CD8-positive, alpha-beta memory T cell (primary cell): ENCODE results near the gene ADAMTS13. TPM values are rescaled to one million over a fixed set of nuclear protein-coding genes. Genes with fewer than 3 reads are reported as not detected.
A peak's percentile ranks its signal among the peaks of the same experiment; 100 is the strongest.

Source experiments
- CTCF ChIA-PET: fragments of 350-600 bp; sonication (Branson Sonifier 250); formaldehyde crosslinking; loops from one replicate; lab custom pipeline; 2021; ENCODE audit warnings: antibody characterized with exemption; lab: Charles Lee
- POLR2A ChIA-PET: fragments of 350-600 bp; sonication (Branson Sonifier 250); formaldehyde crosslinking; loops from one replicate; lab custom pipeline; 2021; ENCODE audit warnings: antibody characterized with exemption; lab: Charles Lee
- DNase-seq, 5 donors: peaks; one replicate each; pipeline versions ENCODE4 v3.0.0 to v3.0.0-alpha.2; 2020 to 2022; ENCODE audit warnings: mixed read lengths in 1 of 5
- H3K27ac ChIP-seq: one replicate; pipeline ENCODE4 v1.7.0; 2013; ENCODE audit warnings: low read depth, mild to moderate bottlenecking, low read length, moderate library complexity
- H3K27me3 ChIP-seq: 2 replicates; pipeline ENCODE4 v1.7.0; 2013; ENCODE audit warnings: low read length, mild to moderate bottlenecking; ENCODE audit not compliant: insufficient read depth, poor library complexity, severe bottlenecking
- H3K36me3 ChIP-seq: 2 replicates; pipeline ENCODE4 v1.7.0; 2013; ENCODE audit warnings: mild to moderate bottlenecking, low read length, moderate library complexity; ENCODE audit not compliant: insufficient read depth
- H3K4me1 ChIP-seq: 2 replicates; pipeline ENCODE4 v1.7.0; 2013; ENCODE audit warnings: mild to moderate bottlenecking, low read length, moderate library complexity; ENCODE audit not compliant: insufficient read depth
- H3K4me3 ChIP-seq: 2 replicates; pipeline ENCODE4 v1.7.0; 2013; ENCODE audit warnings: mild to moderate bottlenecking, low read length
- H3K9me3 ChIP-seq: 2 replicates; pipeline ENCODE4 v1.7.0; 2013; ENCODE audit warnings: mild to moderate bottlenecking, low read length
- H3K27ac Mint-ChIP-seq, 8 donors: one replicate each; pipeline ENCODE4 v1.8.0; 2020 to 2021; ENCODE audit warnings: mixed read lengths in 8 of 8, mild to moderate bottlenecking in 6 of 8, inconsistent platforms in 3 of 8, moderate library complexity in 3 of 8
- H3K27me3 Mint-ChIP-seq, 2 donors: one replicate each; pipeline ENCODE4 v1.8.0; 2020 to 2021; ENCODE audit warnings: mixed read lengths in 2 of 2, mild to moderate bottlenecking in 1 of 2, moderate library complexity in 1 of 2
- H3K36me3 Mint-ChIP-seq, 3 donors: one replicate each; pipeline ENCODE4 v1.8.0; 2020 to 2021; ENCODE audit warnings: mixed read lengths in 3 of 3, inconsistent platforms in 1 of 3, mild to moderate bottlenecking in 1 of 3
- H3K4me1 Mint-ChIP-seq, 3 donors: one replicate each; pipeline ENCODE4 v1.8.0; 2020 to 2021; ENCODE audit warnings: mixed read lengths in 3 of 3, inconsistent platforms in 1 of 3, mild to moderate bottlenecking in 1 of 3
- H3K4me3 Mint-ChIP-seq, 7 donors: one replicate each; pipeline ENCODE4 v1.8.0; 2020 to 2021; ENCODE audit warnings: mixed read lengths in 7 of 7, mild to moderate bottlenecking in 6 of 7, moderate library complexity in 4 of 7, inconsistent platforms in 2 of 7
- H3K9me3 Mint-ChIP-seq, 5 donors: one replicate each; pipeline ENCODE4 v1.8.0; 2020 to 2022; ENCODE audit warnings: mixed read lengths in 5 of 5, mild to moderate bottlenecking in 3 of 5, moderate library complexity in 2 of 5, inconsistent platforms in 1 of 5
- polyA plus RNA-seq: library from polyadenylated mRNA; unstranded; fragments of 300-500 nt; fragmentation: Illumina TruSeq; gene quantifications from one replicate; pipeline ENCODE4 v1.2.3, GENCODE V29; 2021
- total RNA-seq, 2 experiments: library from RNA; stranded (reverse); gene quantifications; one replicate each; pipeline ENCODE4 v1.2.3, GENCODE V29; 2021

The ADAMTS13 gene
- total and polyA plus RNA-seq, 3 experiments from 2014 or later, result 0.32 to 1.1 (median 1.0) TPM

DNA sequence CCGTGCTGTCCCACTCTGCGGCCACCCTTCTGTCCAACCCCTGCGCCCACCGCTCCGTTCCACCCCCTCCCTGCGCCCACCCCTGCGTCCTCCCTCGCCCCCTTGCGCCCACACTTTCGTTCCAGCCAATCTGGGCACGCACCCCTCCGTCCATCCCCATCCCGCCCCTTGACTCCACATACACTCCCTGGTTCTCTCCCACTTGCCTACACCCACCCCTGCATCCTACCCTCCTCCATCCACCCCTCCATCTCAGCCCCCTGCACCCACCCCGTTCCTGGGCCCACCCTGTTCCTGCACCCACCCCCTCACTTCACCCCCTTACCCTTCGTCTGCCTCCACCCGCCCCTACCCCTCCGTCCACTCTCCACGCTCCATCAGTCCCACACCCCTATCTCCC, 7.0 kb downstream of the ADAMTS13 start:
- DNase-seq, result no peak
- no peak overlapping the region for H3K27ac ChIP-seq
- ChIA-PET CTCF (no interaction called here), POLR2A (no interaction called here)
- Mint-ChIP-seq H3K27me3 (peaks cover 20 to 37% of the 10 kb centered on the region in 2 donors), H3K4me3 (peak overlapping the region in 2 of 7 donors; percentile 49 to 56), H3K36me3 (no peaks in the 10 kb centered on the region), H3K27ac (no peak overlapping the region), H3K4me1 (peaks cover 4 to 13% (median 5%) of the 10 kb centered on the region in 3 donors), H3K9me3 (no peaks in the 10 kb centered on the region)
- H3K4me1 ChIP-seq, result no peaks in the 10 kb centered on the region
- no peaks in the 10 kb centered on the region for H3K36me3 ChIP-seq
- no peaks in the 10 kb centered on the region for H3K9me3 ChIP-seq
- peaks cover 15% of the 10 kb centered on the region for H3K27me3 ChIP-seq
- H3K4me3 ChIP-seq, result no peak overlapping the region

DNA sequence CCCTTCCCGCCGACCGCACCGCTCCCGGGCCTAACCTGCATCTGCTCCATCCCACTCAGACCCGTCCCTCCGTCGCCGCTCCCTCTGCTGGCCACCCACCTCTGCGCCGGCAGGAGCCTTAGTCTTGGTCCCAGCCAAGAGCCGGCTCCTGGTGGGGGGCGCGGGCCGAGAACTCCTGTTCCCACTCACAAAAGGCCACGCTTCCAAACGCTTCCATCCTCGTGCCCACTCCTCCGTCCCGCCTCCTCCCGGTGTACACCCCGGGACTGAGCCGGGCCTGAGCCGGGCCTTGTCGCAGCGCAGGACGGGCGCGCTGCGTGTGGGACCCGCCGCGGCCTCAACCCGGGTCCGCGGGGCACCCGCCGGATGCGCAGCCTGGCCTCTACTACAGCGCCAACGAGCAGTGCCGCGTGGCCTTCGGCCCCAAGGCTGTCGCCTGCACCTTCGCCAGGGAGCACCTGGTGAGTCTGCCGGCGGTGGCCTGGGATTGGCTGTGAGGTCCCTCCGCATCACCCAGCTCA, 7.5 kb downstream of the ADAMTS13 start:
- ChIA-PET POLR2A (no interaction called here), CTCF (no interaction called here)
- peaks cover 4 to 13% (median 5%) of the 10 kb centered on the region in 3 donors for H3K4me1 Mint-ChIP-seq
- H3K36me3 Mint-ChIP-seq, result no peaks in the 10 kb centered on the region
- peak overlapping the region in 3 of 7 donors; percentile 49 to 56 (median 52) for H3K4me3 Mint-ChIP-seq
- Histone ChIP-seq H3K27me3 (peaks cover 15% of the 10 kb centered on the region), H3K27ac (no peak overlapping the region), H3K4me1 (no peaks in the 10 kb centered on the region), H3K9me3 (no peaks in the 10 kb centered on the region), H3K4me3 (no peak overlapping the region), H3K36me3 (no peaks in the 10 kb centered on the region)
- no peak overlapping the region for H3K27ac Mint-ChIP-seq
- H3K27me3 Mint-ChIP-seq, result peaks cover 20 to 35% of the 10 kb centered on the region in 2 donors
- H3K9me3 Mint-ChIP-seq, result no peaks in the 10 kb centered on the region
- no peak for DNase-seq

DNA sequence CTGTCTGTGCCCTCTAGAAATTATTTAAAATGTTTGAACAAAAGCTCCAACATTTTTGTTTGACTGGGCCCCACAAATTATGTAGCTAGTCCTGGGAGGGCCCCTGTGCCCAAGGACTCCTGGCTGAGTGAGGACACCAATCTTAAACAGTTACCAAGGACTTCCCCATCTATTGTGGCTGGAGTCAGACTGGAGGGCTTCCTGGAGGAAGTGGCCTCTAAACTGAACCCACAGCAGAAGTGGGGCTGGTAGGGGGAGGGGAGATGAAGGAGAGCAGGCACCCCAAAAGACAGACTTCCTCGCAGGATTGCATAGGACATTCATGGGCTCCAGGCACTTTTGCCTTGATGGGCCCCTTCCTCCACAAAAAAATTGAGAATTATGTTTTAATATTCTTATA, 8.1 kb downstream of the ADAMTS13 start:
- peak overlapping the region in 1 of 8 donors; percentile 29 for H3K27ac Mint-ChIP-seq
- no peaks in the 10 kb centered on the region for H3K4me1 ChIP-seq
- no peaks in the 10 kb centered on the region for H3K36me3 ChIP-seq
- DNase-seq, result no peak
- H3K27me3 Mint-ChIP-seq, result peaks cover 20 to 32% of the 10 kb centered on the region in 2 donors
- H3K27me3 ChIP-seq, result peaks cover 15% of the 10 kb centered on the region
- POLR2A ChIA-PET, result no interaction called here
- no peak overlapping the region for H3K4me3 ChIP-seq
- peak overlapping the region in 4 of 7 donors; percentile 4 to 46 (median 38) for H3K4me3 Mint-ChIP-seq
- H3K27ac ChIP-seq, result no peak overlapping the region
- no peaks in the 10 kb centered on the region for H3K9me3 Mint-ChIP-seq
- H3K36me3 Mint-ChIP-seq, result no peaks in the 10 kb centered on the region
- peaks cover 4 to 13% (median 5%) of the 10 kb centered on the region in 3 donors for H3K4me1 Mint-ChIP-seq
- CTCF ChIA-PET, result no interaction called here
- H3K9me3 ChIP-seq, result no peaks in the 10 kb centered on the region

DNA sequence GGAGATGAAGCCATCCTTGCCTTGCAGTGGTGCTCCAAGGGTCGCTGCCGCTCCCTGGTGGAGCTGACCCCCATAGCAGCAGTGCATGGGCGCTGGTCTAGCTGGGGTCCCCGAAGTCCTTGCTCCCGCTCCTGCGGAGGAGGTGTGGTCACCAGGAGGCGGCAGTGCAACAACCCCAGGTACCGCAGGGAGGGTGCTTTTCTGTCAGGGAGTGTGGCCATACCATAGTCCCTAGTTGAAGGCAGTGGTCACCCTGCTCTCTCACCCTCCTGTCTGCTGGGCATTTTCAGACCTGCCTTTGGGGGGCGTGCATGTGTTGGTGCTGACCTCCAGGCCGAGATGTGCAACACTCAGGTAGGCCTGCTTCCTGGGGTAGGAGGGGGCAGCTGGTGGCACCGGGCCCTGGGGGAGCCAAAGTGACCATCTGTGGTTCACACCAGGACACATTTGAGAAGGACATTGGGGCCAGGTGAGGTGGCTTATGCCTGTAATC, 11.2 kb downstream of the ADAMTS13 start:
- Histone ChIP-seq H3K4me1 (no peaks in the 10 kb centered on the region), H3K27ac (no peak overlapping the region), H3K27me3 (no peaks in the 10 kb centered on the region), H3K36me3 (no peaks in the 10 kb centered on the region), H3K4me3 (no peak overlapping the region), H3K9me3 (no peaks in the 10 kb centered on the region)
- DNase-seq, result no peak
- POLR2A ChIA-PET, result no interaction called here
- Mint-ChIP-seq H3K36me3 (no peaks in the 10 kb centered on the region), H3K4me3 (no peak overlapping the region), H3K27me3 (peaks cover 4 to 8% of the 10 kb centered on the region in 2 donors), H3K9me3 (no peaks in the 10 kb centered on the region), H3K4me1 (peaks cover 0 to 7% (median 1%) of the 10 kb centered on the region in 3 donors), H3K27ac (no peak overlapping the region)
- CTCF ChIA-PET, result no interaction called here

DNA sequence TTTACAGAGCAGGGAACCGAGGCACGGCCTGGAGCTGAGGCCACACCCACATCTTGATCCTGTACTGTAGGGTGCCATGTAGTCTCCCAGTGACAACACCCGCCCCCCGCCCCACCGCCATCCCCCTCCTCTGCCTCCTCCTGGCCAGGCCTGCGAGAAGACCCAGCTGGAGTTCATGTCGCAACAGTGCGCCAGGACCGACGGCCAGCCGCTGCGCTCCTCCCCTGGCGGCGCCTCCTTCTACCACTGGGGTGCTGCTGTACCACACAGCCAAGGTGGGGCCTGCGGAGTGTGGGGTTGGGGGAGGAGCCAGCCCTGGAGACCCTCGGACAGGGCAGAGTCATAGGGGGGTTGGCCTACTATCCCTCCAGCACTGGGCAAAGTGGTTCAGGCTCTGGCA, 14.5 kb downstream of the ADAMTS13 start:
- Mint-ChIP-seq H3K4me3 (no peak overlapping the region), H3K9me3 (no peaks in the 10 kb centered on the region), H3K27ac (no peak overlapping the region), H3K4me1 (no peaks in the 10 kb centered on the region), H3K27me3 (peaks cover 0 to 4% of the 10 kb centered on the region in 2 donors), H3K36me3 (no peaks in the 10 kb centered on the region)
- DNase-seq, result no peak
- ChIA-PET POLR2A (no interaction called here), CTCF (no interaction called here)
- Histone ChIP-seq H3K4me1 (no peaks in the 10 kb centered on the region), H3K27me3 (no peaks in the 10 kb centered on the region), H3K27ac (no peak overlapping the region), H3K9me3 (no peaks in the 10 kb centered on the region), H3K4me3 (no peak overlapping the region), H3K36me3 (no peaks in the 10 kb centered on the region)

DNA sequence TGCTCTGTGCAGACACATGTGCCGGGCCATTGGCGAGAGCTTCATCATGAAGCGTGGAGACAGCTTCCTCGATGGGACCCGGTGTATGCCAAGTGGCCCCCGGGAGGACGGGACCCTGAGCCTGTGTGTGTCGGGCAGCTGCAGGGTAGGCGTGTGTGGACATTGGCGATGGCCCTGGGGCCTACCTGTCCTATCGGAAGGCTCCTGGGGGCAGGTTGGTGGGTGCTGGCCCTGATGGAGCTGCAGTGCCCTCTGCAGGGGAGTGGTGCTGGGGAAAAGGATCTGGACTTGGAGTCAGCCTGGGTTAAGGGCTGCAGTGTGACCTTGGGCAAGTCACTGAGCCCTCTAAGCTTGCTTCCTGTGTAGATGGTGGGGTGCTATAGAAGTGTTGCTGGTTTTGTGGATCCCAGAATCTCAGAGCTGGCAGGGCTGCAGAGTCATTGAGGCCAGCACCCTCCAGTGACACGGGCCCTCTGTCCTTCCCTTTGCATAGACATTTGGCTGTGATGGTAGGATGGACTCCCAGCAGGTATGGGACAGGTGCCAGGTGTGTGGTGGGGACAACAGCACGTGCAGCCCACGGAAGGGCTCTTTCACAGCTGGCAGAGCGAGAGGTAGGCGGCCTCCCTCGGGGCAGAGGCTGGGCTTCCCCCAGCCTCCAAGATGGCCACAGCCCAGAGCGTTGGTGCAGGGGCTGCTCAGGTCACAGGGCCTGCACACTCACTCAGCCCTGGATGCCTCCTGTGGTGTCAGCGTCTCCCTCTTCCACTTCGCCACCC, 15.8 kb downstream of the ADAMTS13 start:
- DNase-seq, result no peak
- Mint-ChIP-seq H3K9me3 (no peaks in the 10 kb centered on the region), H3K27me3 (no peaks in the 10 kb centered on the region), H3K4me3 (no peak overlapping the region), H3K27ac (no peak overlapping the region), H3K36me3 (no peaks in the 10 kb centered on the region), H3K4me1 (no peaks in the 10 kb centered on the region)
- H3K27me3 ChIP-seq, result no peaks in the 10 kb centered on the region
- no peaks in the 10 kb centered on the region for H3K36me3 ChIP-seq
- H3K4me3 ChIP-seq, result no peak overlapping the region
- no peaks in the 10 kb centered on the region for H3K9me3 ChIP-seq
- ChIA-PET CTCF (no interaction called here), POLR2A (no interaction called here)
- H3K27ac ChIP-seq, result no peak overlapping the region
- no peaks in the 10 kb centered on the region for H3K4me1 ChIP-seq

DNA sequence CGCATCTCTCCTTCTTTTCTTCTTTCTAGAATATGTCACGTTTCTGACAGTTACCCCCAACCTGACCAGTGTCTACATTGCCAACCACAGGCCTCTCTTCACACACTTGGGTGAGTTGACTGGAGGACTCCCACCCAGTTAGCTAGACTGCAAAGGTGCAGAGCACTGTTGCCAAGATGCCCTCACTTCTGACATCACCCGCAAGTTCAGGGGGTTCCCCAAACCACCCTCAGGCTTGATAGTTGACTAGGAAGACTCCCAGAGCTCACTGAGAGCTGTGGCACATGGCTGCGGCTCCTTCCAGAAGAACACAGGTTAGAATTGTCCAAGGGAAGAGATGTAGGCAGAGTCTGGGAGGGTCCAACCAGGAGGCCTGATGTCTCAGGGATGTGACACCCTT, 17.2 kb downstream of the ADAMTS13 start:
- no peak for DNase-seq
- Mint-ChIP-seq H3K36me3 (no peaks in the 10 kb centered on the region), H3K27ac (no peak overlapping the region), H3K9me3 (no peaks in the 10 kb centered on the region), H3K4me1 (no peaks in the 10 kb centered on the region), H3K27me3 (peaks cover 0 to 1% of the 10 kb centered on the region in 2 donors), H3K4me3 (no peak overlapping the region)
- ChIA-PET POLR2A (no interaction called here), CTCF (no interaction called here)
- Histone ChIP-seq H3K4me3 (no peak overlapping the region), H3K36me3 (no peaks in the 10 kb centered on the region), H3K27me3 (no peaks in the 10 kb centered on the region), H3K4me1 (no peaks in the 10 kb centered on the region), H3K27ac (no peak overlapping the region), H3K9me3 (no peaks in the 10 kb centered on the region)

DNA sequence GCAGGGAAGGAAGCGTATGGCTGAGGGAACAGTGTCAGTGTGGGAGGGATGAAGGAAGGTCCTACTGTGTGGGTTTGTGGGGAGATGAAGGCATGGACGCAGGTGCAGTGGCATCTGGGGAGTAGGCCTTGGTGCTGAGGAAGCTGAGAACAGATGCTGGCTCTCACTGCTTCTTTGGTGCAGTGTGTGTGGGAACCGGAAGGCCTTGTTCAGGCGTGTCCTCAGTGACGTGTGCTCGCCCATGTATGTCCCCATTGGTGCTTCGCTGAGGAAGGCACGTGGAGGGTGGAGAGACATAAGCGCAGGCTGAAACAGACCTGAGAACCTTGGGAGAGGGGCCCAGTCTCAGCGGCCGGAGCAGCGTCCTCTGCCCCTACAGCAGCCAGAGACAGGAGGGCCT, 18.7 kb downstream of the ADAMTS13 start:
- H3K36me3 ChIP-seq, result no peaks in the 10 kb centered on the region
- POLR2A ChIA-PET, result no interaction called here
- H3K4me3 ChIP-seq, result no peak overlapping the region
- CTCF ChIA-PET, result no interaction called here
- Mint-ChIP-seq H3K27me3 (peaks cover 1 to 5% of the 10 kb centered on the region in 2 donors), H3K4me3 (no peak overlapping the region), H3K36me3 (no peaks in the 10 kb centered on the region), H3K9me3 (no peaks in the 10 kb centered on the region), H3K27ac (peak overlapping the region in 1 of 8 donors; percentile 23), H3K4me1 (no peaks in the 10 kb centered on the region)
- no peak for DNase-seq
- no peaks in the 10 kb centered on the region for H3K9me3 ChIP-seq
- no peaks in the 10 kb centered on the region for H3K4me1 ChIP-seq
- no peak overlapping the region for H3K27ac ChIP-seq
- H3K27me3 ChIP-seq, result no peaks in the 10 kb centered on the region
